MM.1S (cell line): ENCODE measurements around the gene SLC16A1.

ENCODE experiments used
- CTCF ChIP-seq: fragments of 300-600 bp; sonication (generic); IDR thresholded peaks from 2 replicates; pipeline ENCODE4 v1.5.1; 2016; ENCODE audit warnings: antibody characterized with exemption, low read length, mixed read lengths
- EZH2 ChIP-seq: fragments of 300-600 bp; sonication (generic); optimal IDR thresholded peaks from 2 replicates; pipeline ENCODE3; 2017; ENCODE audit warnings: low read depth, mild to moderate bottlenecking, antibody characterized with exemption, low read length, mixed read lengths
- EZH2phosphoT487 ChIP-seq: fragments of 300-600 bp; sonication (generic); IDR thresholded peaks from 2 replicates; pipeline ENCODE4 v1.6.1; 2018; ENCODE audit warnings: antibody characterized with exemption, low read length

- TF ChIP-seq CTCF (no peak), EZH2 (no peak), EZH2phosphoT487 (no peak)
These were observed 5.1 kb upstream of the SLC16A1 start for GRCh38 chr1:112961072-112961471.
